DND-41 (cell line): ENCODE measurements around the gene PHRF1.
A peak's percentile ranks its signal among the peaks of the same experiment; 100 is the strongest.

Experiments used
- ATAC-seq: fragments of 200-7000 bp; cut with Tn5 transposase; 3 replicates; pipeline ENCODE4 v1.9.1; 2021; ENCODE audit warnings: low read depth; ENCODE audit not compliant: insufficient read depth
- DNase-seq: peaks from one replicate; pipeline ENCODE4 v3.0.0-alpha.2; 2020
- H2AFZ ChIP-seq: 2 replicates; pipeline ENCODE4 v1.6.0; 2012; ENCODE audit warnings: low read depth, low read length
- H3K27ac ChIP-seq: 2 replicates; pipeline ENCODE4 v1.5.1; 2012; ENCODE audit warnings: low read length, inconsistent platforms
- H3K27me3 ChIP-seq: fragments of 200-600 bp; sonication (generic); 2 replicates; pipeline ENCODE4 v1.6.0; 2012; ENCODE audit warnings: low read length, mild to moderate bottlenecking, inconsistent platforms; ENCODE audit not compliant: insufficient read depth, poor library complexity
- H3K36me3 ChIP-seq: 2 replicates; pipeline ENCODE4 v1.5.1; 2012; ENCODE audit warnings: low read length, inconsistent platforms; ENCODE audit not compliant: insufficient read depth
- H3K4me1 ChIP-seq: 2 replicates; pipeline ENCODE4 v1.5.1; 2012; ENCODE audit warnings: mild to moderate bottlenecking, low read length; ENCODE audit not compliant: insufficient read depth
- H3K4me2 ChIP-seq: 2 replicates; pipeline ENCODE4 v1.6.0; 2012; ENCODE audit warnings: mild to moderate bottlenecking, moderate library complexity, low read length, inconsistent platforms; ENCODE audit not compliant: insufficient read depth
- H3K4me3 ChIP-seq, 2 experiments: fragments of 200-600 bp in 1 of 2; shearing (Covaris generic) in 1 of 2; 2 replicates each; pipeline ENCODE4 v1.5.1; 2012 to 2016; ENCODE audit warnings: inconsistent platforms in 2 of 2, low read length in 2 of 2, mild to moderate bottlenecking in 2 of 2, low read depth in 1 of 2, moderate library complexity in 1 of 2
- H3K79me2 ChIP-seq: 2 replicates; pipeline ENCODE4 v1.6.0; 2012; ENCODE audit warnings: low read length, inconsistent platforms; ENCODE audit not compliant: insufficient read depth
- H3K9ac ChIP-seq: 2 replicates; pipeline ENCODE4 v1.6.0; 2012; ENCODE audit warnings: low read depth, mild to moderate bottlenecking, inconsistent platforms, low read length, moderate library complexity
- H3K9me3 ChIP-seq: 2 replicates; pipeline ENCODE4 v1.5.1; 2012; ENCODE audit warnings: low read length, moderate library complexity, mild to moderate bottlenecking, inconsistent platforms; ENCODE audit not compliant: insufficient read depth, severe bottlenecking
- H4K20me1 ChIP-seq: 2 replicates; pipeline ENCODE4 v1.6.0; 2012; ENCODE audit warnings: low read length; ENCODE audit not compliant: insufficient read depth
- EZH2 ChIP-seq: IDR thresholded peaks from 3 replicates; pipeline ENCODE4 v1.6.1; 2012; ENCODE audit warnings: borderline replicate concordance, low read depth, mild to moderate bottlenecking, moderate library complexity, low read length, inconsistent platforms; ENCODE audit not compliant: severe bottlenecking
- TF ChIP-seq, protein P1 (sequence below): IDR thresholded peaks from 2 replicates; pipeline ENCODE4 v1.5.1; 2012; ENCODE audit warnings: borderline replicate concordance, low read length, moderate library complexity, mild to moderate bottlenecking; ENCODE audit not compliant: poor library complexity, severe bottlenecking; ENCODE audit errors: extremely low read depth

The PHRF1 gene

DNA sequence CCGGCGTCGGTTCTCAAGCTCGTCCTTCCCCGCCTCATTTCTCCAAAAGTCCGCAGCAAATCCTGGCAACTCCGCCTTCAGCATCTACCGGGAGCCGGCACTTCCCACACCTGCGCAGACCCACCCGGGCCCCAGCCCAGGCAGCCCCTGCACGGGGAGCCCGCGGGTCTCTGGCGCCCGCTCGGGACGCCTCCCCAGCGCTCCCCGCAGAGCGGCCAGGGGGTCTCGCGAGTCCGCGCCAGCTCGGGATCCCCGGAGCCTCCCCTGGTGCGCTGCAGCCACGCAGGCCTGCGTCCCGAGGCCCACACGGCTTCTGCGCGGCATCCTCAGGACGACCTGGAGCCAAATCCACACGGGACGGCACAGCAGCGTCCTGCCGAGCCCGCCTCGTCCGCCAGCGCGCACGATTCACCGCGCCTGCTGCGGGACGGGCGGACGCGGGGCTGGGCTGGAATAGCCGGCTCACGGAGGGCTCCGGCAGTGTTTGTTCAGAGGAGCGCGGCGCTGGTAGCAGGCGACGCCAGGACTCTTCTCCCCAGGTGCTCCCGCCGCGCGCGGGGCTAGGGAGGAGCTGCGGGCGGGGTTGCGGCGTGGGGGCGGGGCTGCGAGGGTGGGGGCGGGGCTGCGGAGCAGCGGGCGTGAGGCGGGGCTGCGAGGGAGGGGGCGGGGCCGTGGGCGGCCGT is 816 bp upstream of the PHRF1 start:
- Histone ChIP-seq H3K9me3 (no peaks in the 10 kb centered on the region), H3K27me3 (no peaks in the 10 kb centered on the region), H3K9ac (peak overlapping the region; percentile 61), H3K4me2 (peak overlapping the region; percentile 96), H2AFZ (peak overlapping the region; percentile 78), H3K4me1 (peaks cover 42% of the 10 kb centered on the region), H3K4me3 (peak overlapping the region; percentile 13 to 60; a peak in 3 of 4 replicates), H3K36me3 (peaks cover 35% of the 10 kb centered on the region), H3K27ac (no peak overlapping the region), H3K79me2 (peaks cover 40% of the 10 kb centered on the region), H4K20me1 (peaks cover 37% of the 10 kb centered on the region)
- DNase-seq (no peak), ATAC-seq (peak; percentile 57)
- TF ChIP-seq, protein P1, sequence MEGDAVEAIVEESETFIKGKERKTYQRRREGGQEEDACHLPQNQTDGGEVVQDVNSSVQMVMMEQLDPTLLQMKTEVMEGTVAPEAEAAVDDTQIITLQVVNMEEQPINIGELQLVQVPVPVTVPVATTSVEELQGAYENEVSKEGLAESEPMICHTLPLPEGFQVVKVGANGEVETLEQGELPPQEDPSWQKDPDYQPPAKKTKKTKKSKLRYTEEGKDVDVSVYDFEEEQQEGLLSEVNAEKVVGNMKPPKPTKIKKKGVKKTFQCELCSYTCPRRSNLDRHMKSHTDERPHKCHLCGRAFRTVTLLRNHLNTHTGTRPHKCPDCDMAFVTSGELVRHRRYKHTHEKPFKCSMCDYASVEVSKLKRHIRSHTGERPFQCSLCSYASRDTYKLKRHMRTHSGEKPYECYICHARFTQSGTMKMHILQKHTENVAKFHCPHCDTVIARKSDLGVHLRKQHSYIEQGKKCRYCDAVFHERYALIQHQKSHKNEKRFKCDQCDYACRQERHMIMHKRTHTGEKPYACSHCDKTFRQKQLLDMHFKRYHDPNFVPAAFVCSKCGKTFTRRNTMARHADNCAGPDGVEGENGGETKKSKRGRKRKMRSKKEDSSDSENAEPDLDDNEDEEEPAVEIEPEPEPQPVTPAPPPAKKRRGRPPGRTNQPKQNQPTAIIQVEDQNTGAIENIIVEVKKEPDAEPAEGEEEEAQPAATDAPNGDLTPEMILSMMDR, result no peak
- TF ChIP-seq EZH2, result no peak

DNA sequence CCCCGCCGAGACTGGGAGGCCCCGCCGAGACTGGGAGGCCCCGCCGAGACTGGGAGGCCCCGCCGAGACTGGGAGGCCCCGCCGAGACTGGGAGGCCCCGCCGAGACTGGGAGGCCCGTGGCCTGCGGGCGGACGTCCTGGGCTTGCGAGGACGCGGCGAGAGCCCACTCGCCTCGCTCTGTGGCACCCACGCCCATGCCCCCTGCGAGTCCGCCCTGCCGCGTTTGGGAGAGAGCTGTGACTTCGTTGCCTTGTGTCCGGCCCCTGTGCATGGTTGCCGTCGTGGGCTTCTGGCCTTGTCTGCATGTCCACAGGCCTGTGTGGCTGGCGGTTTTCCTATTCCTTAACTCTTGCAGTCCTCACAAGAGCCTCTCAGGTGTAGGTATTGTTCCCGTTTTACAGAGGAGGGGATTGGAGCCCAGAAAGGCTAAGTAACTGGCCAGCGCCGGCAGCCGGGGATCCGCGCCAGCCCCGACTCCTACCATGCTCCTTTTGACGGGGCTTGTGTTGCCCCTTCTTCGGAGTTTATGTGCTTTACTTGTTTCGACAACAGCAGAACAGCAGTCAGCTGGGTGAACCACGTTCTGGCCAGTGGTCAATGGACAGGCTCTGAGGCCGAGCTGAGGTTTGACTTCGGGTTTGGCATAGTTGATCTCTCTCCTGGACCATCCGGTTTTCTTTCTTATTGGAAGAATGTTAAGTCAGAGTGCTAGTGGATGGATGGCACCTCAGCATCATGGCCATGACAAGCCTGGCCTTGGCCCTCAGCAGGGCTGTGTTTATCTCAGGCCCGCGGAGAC is 741 bp downstream of the PHRF1 start:
- peaks cover 43% of the 10 kb centered on the region for H3K4me1 ChIP-seq
- H4K20me1 ChIP-seq, result peaks cover 50% of the 10 kb centered on the region
- DNase-seq (no peak), ATAC-seq (no peak)
- peak overlapping the region; percentile 82 to 85 for H3K4me3 ChIP-seq
- H3K27ac ChIP-seq, result peak overlapping the region; percentile 61
- no peaks in the 10 kb centered on the region for H3K9me3 ChIP-seq
- TF ChIP-seq, protein P1, result no peak
- TF ChIP-seq EZH2, result no peak
- peaks cover 56% of the 10 kb centered on the region for H3K79me2 ChIP-seq
- H3K4me2 ChIP-seq, result peak overlapping the region; percentile 95
- no peak overlapping the region for H2AFZ ChIP-seq
- peak overlapping the region; percentile 78 for H3K9ac ChIP-seq
- H3K36me3 ChIP-seq, result peaks cover 45% of the 10 kb centered on the region
- no peaks in the 10 kb centered on the region for H3K27me3 ChIP-seq

- peaks cover 49% of the 10 kb centered on the region for H3K36me3 ChIP-seq
- DNase-seq (no peak), ATAC-seq (no peak)
- TF ChIP-seq EZH2, result no peak
- TF ChIP-seq, protein P1, result no peak
- peaks cover 43% of the 10 kb centered on the region for H3K4me1 ChIP-seq
- peak overlapping the region; percentile 61 for H3K27ac ChIP-seq
- H3K4me2 ChIP-seq, result peak overlapping the region; percentile 95
- H3K27me3 ChIP-seq, result no peaks in the 10 kb centered on the region
- H3K9me3 ChIP-seq, result no peaks in the 10 kb centered on the region
- H3K4me3 ChIP-seq, result peak overlapping the region; percentile 82 to 85
- peaks cover 53% of the 10 kb centered on the region for H4K20me1 ChIP-seq
- H2AFZ ChIP-seq, result no peak overlapping the region
- peak overlapping the region; percentile 78 for H3K9ac ChIP-seq
- peaks cover 59% of the 10 kb centered on the region for H3K79me2 ChIP-seq
These were observed 1.3 kb downstream of the PHRF1 start for GRCh38 chr11:577611-577894.
